ENCODE data around the gene GCGR.

GCGR gene

DNA sequence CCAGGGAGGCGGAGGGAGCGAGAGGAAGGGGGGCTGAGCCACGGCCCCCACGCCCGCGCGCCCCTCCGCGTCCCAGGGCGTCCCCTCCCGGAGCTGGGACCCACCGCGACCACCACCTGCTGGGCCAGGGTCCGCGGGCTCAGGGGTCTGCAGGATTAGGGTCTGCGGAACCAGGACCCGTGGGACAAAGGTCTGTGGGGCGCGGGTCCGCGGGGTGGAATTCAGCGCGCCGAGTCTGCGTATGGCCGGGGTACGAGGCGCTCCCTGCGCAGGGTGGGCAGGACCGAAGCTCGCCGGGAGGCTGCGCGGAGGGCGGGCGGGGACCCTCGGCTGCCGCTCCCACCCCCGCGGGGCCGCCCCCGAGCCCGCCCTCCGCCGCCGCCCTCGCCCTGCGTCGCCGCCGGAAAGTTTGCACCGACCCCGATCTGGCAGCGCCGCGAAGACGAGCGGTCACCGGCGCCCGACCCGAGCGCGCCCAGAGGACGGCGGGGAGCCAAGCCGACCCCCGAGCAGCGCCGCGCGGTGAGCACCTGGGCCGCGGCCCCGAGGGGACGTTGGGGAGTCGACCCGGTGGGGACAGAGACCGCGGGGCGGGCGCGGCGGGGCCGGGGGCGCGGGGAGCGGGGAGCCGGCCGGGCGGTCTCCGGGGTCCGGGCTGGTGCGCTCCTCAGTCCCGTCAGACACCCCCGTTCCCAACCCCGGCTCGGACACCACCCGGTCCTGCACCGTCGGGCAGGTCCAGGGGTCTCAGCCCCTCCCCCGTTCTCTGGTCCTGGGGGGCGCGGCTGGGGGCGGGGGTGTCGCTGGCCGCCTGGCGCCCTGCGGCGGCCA, at the start of gene GCGR:
GCGR (plus strand) TSS at position 423 of the 831 bp plus-strand sequence. CDS start 4,869 bp downstream, outside the sequence.
- no peak for DNase-seq

DNA sequence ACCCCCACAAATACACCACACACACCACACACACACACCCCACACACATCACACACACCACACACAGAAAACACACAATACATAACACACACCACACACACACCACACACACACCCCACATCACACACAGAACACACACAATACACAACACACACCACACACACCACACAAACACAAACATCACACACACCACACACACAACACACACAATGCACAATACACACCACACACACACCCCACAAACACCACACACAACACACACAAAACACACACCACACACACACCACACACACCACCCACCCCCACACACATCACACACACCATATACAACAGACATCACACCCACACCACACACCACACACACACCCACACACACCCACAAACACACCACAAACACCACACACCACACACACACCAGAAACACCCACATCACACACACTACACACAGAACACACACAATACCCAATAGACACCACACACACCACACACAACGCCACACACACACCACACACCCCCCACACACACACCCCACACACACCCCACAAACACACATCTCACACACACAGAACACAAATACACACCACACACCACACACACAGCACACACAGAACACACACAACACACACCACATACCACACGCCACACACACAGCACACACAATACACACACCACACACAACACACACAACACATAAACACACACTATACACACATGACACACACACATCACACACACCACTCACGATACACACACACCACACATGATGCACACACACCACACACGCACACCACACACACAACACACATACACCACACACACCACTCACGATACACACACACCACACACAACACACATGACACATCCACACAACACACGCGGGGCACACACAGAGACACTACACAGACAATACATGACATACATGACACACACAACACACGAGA, 11.0 kb upstream of the GCGR start:
- DNase-seq, result no peak

DNA sequence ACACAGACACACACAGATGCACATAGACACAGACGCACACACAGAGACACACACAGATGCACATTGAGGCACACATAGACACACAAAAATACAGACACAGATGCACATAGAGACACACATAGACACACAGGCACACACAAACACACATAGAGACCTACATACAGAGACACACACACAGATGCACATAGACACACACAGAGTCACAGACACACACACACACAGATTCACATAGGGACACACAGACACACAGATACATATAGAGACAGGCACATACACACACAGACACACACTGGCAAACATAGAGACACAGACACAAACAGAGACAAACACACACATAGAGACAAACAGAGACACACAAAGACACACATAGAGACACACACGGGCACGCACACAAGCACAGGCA, 9.9 kb upstream of the GCGR start:
- no peak for DNase-seq

DNA sequence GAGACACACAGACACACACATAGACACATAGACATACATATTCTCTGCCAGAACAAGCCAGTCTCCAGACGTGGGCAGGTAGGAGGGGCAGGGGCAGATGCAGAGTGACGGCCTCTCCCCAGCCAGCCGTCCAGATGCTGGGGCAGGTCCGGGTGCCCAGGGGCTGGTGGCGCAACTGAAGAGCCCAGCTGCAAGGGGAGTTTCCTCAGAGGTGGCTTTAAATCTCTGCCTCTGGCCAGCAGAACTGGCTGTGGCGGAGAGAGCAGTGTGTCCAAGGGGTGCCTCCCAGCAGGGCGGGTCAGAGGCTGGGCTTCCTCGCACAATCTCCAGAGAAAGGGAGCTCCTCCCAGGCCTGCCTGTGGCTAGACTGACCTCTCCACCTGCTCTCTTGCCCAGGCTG, 9.4 kb upstream of the GCGR start:
- DNase-seq, result no peak

DNA sequence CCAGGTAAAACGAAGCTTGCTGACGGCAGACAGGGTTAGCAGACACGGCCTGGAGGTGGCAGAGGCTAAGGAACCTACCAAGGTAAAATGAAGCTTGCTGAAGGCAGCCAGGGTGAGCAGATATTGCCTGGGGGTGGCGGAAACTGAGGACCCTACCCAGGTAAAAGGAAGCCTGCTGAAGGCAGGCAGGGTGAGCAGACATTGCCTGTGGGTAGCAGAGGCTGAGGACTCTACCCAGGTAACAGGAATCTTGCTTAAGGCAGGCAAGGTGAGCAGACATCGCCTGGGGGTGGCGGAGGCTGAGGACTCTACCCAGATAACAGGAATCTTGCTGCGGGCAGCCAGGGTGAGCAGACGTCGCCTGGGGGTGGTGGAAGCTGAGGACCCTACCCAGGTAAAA, 2.6 kb upstream of the GCGR start:
- no peak for DNase-seq

DNA sequence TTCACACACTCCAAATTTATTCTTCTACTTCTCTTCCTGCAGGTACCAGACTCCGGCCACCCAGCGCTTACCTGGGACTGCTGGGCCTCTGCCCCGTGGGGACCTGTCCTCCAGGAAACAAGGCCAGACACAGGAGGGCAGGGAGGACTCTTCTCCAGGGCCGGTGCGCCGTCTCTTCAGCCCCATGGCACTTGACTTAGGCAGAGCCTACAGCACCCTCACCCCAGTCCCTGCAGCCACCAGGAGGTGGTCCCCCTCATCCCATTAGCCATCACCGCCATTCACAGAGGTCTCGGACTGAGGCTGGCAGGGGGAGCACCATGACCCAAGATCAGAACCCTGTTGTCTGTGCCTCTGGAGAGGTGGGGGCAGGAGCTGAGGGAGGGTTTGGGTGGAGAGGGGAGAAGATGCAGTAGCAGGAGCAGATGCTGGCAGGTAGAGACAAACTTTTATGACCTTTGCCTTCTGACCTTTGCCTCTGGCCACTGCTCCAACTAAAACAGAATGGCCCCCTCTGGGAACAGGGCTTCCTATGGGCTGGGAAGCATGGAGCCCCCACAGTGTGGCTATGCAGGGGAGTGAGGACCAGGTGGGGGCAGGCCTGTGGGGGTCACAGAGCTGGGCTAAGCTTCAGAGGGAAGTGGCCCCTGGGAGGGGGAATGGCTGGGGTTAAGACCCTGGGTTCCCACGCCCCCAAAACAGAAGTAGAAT, 1.7 kb upstream of the GCGR start:
- no peak for DNase-seq

DNA sequence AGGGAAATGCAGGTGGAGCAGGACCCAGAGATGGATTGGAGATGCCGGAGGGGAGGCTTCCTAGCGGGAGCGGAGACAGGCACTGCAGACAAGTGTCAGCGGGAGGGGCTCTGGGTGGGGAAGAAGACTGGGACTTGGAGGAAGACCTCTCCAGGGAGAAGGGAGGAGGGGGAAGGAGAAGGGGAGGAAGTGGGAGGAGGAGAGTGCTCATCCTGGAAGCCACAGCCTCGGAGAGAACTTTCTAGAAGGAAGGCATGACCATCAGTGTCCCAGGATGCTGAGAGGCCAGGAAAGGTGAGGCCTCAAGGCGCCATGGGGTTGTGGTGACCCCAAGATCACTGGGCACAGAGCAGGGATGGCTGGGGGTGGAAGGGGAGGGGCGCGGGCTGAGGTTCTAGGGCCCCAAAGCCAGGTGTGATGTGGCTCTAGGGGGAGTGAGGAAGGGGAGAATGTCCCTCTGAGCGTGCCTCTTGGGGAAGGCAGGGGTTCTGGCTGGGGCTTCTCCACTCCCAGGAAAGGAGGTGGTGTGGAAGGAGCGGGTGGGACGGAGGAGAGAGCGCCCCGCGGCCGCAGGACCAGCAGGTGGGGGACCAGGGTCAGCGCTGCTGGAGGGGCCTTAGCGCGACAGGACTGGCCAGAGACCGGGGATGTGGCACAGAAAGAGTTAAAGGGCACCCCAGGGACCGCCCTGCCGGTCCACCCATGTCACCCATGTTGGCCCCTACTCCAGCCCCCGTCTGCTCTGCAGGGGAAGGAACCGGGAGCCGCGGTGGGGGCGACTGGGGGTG, 900 bp upstream of the GCGR start:
- DNase-seq, result no peak

DNA sequence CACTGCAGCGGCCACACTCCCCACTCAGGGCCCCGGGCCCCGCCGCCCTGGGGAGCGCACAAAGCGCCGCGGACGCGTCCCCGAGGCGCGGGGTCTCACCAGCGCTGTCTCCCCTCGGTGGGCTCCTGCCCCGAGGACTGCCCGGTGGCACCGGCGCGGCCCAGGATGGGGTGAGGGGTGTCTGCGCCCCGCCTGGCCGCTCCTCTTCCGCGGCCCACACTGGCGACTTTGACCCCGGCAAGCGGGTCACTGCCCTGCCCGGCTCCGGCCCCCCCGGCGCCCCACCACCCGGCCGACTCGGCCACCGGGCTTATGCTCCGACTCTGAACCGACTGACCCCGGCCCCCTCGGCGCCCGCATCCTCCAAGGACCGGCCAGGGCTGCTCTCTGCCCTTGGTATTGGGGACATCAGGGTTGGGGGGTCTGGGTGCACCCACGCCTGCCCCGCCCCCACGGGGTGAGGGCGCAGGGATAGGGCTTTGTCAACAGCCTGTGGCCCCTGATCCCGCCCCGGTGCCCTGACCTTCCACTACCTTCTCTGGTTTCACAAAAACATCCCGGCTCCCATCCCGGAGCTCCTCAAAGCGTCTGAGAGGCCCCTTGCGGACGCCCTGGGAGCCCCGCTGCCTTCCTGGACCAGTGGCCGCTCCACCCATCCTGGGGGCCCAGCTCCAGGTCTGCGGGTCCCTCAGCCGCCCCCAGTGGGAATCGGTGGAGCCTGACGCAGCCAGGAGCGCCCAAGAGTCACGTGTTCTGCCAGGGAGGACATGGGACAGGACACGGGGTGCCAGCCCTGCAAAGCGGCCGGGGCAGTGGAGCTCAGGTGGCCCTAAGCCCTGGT, 829 bp downstream of the GCGR start:
- no peak for DNase-seq

DNA sequence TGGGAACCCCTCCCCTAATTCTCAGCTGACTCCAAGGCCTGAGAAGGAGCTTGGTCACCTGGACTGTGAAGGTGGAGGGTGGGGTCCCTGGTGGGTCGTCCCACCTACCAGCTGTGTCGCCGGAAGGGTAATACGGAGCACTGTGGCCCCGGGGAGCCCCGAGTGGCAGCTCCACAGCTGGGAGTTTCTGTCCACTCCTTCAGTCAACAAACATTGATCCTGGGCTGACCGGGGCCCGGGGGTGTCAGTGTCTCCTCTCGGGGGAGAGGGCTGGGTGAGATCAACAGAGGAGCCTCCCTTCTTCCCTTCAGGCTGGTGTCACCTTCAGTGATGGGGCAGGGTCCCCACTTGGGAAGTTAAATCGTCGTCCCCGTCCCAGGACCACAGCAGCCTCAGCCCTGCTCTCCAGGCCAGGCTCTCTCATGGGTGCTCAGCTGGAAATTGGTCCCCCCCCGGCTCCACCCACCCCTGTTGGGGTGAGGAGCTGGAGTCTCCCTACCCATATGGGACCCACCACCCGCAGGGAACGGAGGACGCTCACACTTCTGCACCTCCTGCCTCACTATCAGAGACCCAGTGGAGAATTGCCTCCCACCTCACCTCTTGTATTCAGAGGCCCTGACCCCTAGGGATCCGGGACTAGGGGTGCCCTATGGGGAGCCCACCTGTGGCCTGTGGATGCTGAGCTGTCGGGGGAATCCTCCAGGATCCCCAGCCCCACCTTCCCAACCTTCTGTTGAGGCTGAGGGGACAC, 1.9 kb downstream of the GCGR start:
- no peak for DNase-seq

DNA sequence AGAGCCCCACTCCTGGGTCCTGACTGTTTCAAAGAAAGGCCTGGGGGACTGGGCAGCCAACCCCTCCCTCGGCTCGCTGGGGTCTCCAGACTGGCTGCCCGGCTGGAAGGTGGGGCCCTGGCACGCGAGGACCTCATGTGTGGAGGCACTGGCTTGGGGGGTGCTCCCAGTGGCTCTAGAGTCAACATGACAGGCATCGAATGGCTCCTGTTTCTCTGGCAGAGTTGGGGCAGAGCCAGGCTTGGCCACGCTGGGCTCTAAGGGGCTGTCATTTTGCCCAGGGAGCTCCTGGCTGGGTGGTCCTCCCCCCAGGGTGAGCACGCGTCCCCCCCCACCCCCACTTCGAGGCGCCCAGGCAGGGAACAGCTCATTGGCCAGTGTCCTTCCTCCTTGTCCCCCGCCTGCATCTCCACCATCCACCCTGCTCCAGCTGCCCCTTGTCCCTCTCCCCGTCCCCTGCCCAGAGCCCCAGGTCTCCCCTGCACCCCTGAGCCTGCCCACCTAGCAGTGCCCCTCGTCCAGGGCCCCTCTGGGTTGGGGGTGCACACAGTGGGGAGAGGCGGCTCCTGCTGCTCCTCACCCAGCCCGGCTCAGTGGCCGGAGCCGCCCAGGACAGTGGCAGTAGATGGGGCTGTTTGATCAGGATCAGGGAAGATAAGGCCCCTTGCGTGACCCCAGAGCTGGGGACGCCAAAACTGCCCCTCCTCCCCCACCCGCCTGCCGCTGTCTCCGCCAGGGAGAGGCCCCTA, 2.7 kb downstream of the GCGR start:
- no peak for DNase-seq

DNA sequence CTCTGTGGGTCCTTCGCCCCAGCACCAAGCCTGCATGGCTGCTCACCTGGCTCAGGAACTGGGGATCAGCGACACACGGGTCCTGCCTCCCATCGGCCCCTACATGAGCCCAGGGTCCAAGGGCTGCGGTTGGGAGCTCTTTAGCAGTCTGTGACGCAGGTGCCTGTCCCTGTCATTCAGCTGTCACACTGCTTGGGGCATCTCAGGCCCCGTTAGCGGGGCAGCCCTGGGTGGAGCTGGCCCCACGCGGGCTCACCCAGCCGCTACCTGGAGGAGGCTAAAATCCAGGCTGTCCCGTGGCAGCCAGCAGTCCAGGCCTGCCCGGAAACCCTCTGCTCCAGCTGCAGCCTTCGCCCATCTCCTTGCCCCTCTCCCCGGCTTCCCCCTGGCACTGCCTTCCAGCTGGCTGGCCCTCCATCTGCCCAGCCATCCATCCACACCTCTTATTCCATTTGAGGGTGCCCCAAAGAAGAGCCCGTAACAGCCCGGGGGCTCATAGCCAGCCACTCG, 3.3 kb downstream of the GCGR start:
- DNase-seq, result no peak

DNA sequence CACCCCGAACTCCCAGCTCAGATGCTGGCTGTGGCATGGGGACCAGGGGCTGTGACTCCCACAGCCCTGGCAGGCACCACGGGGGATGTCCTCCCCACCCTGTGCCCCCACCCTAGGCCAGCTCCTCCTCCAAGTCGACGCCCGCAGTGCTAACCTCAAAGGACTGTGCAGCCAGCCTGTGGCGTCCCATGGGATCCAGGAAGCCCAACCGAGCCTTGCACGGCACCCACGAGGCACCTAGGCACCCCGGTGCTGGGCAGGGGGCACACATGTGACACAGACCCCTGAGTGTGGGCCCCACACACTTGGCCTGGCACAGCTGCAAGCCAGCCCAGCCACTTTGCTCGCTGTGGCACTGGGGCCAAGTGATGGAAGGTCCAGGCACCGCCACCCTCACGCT, 3.9 kb downstream of the GCGR start:
- DNase-seq, result no peak

DNA sequence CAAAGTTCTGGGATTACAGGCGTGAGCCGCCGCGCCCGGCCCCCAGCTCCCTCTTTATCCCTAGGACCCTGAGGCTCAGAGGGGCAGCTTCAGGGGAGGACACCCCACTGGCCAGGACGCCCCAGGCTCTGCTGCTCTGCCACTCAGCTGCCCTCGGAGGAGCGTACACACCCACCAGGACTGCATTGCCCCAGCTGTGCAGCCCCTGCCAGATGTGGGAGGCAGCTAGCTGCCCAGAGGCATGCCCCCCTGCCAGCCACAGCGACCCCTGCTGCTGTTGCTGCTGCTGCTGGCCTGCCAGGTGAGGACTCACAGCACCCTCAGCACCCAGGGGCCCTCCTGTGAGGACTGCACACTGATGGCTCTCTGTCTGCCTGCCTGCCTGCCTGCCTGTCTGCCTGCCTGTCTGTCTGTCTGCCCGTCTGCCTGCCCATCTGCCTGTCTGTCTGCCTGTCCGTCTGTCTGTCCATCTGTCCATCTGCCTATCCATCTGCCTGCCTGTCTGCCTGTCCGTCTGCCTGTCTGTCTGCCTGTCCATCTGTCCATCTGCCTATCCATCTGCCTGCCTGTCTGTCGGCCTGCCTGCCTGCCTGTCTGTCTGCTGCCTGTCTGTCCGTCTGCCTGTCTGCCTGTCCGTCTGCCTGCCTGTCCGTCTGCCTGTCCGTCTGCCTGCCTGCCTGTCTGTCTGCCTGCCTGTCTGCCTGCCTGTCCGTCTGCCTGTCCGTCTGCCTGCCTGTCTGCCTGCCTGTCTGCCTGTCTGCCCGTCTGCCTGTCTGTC, 5.0 kb downstream of the GCGR start:
- DNase-seq, result no peak

DNA sequence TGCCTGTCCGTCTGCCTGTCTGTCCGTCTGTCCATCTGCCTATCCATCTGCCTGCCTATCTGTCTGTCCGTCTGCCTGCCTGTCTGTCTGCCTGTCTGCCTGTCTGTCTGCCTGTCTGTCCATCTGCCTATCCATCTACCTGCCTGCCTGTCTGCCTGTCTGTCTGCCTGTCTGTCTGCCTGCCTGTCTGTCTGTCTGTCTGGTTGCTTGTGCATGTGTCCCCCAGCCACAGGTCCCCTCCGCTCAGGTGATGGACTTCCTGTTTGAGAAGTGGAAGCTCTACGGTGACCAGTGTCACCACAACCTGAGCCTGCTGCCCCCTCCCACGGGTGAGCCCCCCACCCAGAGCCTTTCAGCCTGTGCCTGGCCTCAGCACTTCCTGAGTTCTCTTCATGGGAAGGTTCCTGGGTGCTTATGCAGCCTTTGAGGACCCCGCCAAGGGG, 5.6 kb downstream of the GCGR start:
- no peak for DNase-seq

DNA sequence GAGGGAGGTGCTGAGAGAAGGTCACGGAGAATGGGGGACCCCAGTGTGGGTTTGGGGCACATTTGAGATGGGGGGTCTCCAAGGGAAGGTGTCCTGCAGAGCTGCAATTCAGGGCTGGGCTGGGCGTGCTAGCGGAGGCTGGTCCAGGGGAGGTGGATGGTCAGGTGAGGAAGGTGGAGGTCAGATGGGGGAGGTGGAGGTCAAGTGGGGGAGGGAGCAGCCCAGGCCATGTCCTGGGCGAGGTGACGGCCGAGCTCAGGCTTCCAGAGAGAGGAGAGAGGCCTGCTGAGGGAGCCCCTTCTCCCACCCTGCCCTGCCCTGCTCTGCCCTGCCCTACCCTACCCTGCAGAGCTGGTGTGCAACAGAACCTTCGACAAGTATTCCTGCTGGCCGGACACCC, 6.5 kb downstream of the GCGR start:
- DNase-seq, result no peak

DNA sequence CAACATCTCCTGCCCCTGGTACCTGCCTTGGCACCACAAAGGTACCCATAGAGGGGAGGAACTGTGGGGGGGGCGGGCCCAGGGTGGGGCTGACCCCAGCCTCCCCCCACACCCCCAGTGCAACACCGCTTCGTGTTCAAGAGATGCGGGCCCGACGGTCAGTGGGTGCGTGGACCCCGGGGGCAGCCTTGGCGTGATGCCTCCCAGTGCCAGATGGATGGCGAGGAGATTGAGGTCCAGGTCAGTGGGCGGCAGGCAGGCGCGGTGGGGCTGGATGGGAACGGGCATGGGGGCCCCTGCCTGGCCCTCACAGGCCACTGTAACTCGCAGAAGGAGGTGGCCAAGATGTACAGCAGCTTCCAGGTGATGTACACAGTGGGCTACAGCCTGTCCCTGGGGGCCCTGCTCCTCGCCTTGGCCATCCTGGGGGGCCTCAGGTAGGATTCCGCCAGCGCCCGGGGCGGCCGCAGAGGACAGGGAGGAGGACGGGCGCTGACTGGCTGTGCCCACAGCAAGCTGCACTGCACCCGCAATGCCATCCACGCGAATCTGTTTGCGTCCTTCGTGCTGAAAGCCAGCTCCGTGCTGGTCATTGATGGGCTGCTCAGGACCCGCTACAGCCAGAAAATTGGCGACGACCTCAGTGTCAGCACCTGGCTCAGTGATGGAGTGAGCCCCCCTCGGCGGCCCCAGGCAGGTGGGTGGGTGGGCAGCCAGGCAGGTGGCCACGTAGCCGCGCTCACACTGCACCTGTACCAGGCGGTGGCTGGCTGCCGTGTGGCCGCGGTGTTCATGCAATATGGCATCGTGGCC, 7.1 kb downstream of the GCGR start:
- no peak for DNase-seq
